HG03045 (cell line): Measurements from ENCODE around the gene SORT1.
A peak's percentile ranks its signal among the peaks of the same experiment; 100 is the strongest.
"Not testable (repeated sequence)": the region's sequence is repeated elsewhere in the genome, so short reads cannot be mapped to it uniquely, and the experiment has no call there.

Source experiments
- ATAC-seq: cut with Tn5 transposase; IDR thresholded peaks from one replicate; pipeline ENCODE4 v1.9.1; 2021; ENCODE audit warnings: mild to moderate bottlenecking, moderate library complexity; ENCODE audit not compliant: unreplicated experiment

The SORT1 gene

DNA sequence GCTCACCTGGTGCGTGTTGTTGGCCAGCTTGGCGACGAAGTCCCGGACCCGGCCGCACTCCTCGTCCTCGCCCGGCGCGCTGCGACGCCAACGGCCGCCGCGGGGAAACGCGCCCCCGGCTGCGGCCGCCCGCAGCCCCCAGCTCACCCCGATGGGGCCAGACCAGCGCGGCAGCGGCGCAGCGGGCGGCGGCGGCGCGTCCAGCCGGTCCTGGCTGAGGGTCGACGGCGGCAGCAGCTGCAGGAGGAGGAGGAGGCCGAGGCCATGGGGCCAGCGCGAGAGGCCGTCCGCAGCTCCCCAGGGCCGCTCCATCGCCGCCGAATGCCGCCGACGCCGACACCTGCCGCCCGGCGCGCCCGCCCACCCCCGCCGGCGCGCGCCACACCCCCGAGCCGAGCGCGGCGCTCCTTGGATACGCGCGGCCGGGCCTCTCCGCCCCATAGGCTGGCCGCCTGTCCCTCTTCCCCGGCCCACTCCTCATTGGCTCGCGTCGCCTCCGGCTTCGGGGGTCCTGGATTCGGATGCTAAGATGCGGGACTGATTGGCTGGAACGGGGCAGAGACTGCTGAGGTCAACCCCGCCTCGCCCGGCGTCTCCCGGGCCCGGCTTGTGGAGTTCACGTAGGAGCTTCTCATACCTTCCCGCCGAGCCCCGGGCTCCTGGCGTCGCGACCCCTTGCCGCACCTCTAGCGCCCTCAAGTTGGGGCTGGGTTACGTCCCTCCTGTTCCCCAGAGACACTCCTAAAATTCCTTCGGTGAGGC lies at the start of gene SORT1:
Gene SORT1 (minus strand): TSS at position 338 of the 762 bp plus-strand sequence. CDS start 26 bp downstream, at position 312.
- ATAC-seq = peak; percentile 80

DNA sequence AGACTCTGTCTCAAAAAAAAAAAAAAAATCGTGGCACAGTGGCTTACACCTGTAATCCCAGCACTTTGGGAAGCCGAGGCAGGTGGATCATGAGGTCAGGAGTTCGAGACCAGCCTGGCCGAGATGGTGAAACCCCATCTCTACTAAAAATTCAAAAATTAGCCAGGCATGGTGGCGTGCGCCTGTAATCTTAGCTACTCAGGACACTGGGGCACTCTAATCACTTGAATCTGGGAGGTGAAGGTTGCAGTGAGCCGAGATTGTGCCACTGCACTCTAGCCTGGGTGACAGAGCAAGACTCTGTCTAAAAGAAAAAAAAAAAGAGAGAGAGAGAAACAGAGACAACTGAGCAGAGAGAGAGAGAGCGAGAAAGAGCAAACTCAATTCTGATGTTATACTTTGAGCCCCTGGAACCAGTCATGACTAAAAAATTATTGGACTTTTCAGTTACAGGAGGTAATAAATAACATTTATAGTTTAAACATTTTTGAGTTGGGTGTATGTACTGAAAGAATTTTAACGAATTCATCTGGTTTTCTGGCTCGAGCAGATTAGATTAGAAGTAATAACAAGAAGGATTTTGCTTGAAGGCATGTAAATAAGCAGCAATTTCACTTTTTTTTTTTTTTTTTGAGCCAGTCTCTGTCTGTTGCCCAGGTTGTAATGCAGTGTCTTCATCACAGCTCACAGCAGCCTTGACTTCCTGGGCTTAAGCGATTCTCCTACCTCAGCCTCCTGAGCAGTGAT lies 48.4 kb upstream of the SORT1 start:
- ATAC-seq = not testable (repeated sequence)

DNA sequence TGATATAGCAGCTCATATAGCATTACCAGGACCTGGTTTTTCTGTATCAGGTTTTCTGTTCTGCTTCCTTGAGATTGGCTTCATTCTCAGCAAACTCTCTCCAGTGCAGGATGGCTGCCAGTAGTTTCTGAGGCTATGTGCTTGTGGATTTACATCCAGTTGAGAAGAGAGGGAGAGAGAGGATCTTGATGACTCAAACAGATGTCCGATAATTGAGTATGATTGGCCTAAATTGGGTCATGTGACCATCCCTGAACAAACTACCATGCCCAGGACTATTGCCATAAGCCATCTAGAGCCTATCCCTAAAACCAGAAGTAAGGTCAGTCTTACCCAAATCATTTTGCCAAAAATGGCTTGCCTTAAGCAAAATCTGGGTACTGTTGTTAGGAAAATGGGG lies 46.6 kb upstream of the SORT1 start:
- ATAC-seq = no peak

DNA sequence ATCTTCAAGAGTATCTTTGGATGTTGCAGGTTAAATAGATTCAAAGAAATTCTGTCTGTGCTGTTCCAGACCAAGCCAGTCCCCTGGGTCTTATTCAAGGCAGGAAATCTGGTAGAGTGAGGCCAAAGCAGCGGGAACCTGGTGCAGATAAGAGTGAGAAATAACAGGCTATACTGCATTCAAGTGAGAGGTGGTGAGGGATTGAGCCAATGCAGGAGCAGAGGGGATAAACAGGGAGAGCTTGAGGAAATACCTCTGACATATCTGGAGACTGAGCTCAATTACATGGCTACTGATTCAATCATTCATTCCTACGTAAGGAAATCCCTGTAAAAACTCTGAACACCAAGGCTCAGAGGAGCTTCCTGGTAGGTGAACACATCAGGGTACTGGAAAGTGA lies 45.8 kb upstream of the SORT1 start:
- ATAC-seq = no peak

DNA sequence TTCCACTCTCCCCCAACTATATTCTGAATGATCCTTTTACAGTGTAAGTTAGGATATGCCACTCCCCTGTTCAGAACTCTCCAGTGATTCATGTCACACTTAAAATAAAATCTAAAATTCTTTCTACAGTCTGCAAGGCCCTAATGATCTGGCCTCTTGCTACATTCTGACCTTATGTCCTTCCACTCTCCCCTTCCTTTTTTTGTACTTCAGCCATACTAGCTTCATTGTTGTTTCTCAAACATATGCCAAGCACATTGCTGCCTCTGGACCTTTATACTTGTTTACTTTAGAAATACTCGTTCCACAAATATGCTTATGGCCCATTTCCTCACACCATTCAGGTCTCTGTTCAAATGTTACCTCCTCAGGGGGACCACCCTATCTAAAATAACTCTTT lies 43.4 kb upstream of the SORT1 start:
- ATAC-seq = no peak

DNA sequence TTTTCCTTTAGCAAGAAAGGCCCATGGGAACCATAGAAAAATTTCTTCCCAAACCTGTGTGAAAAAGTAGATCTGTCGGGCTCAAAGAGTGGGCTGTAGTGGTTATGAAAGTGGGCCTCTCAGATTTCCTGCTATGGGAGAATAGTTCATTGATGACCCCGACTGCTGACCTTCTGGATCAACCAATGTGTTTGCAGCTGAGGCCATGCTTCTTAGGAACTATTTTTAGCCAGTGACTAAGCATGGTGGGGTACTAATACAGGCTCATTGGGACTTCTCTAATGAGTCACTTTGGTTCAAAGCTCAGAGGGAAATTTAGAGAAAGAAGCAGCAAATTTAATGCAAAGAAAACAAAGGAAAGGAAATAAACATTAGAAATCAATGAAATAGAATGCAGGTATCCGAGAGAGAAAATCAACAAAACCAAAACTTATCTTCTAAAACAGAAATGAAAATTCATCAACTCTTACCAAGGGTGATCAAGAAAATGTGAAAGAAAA lies 41.1 kb upstream of the SORT1 start:
- no peak for ATAC-seq

DNA sequence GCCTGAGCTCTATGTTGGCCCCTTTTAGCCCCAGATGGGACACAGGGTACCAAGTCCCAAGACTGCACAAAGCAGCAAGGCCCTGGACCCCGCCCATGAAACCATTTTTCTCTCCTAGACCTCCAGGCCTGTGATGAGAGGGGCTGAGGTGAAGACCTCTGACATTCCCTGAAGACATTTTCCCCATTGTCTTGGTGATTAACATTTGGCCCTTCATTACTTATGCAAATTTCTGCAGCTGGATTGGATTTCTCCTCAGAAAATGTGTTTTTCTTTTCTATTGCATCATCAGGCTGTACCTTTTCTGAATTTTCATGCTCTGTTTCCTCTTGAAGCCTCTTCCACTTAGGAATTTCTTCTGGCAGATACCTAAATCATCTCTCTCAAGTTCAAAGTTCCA lies 36.8 kb upstream of the SORT1 start:
- no peak for ATAC-seq

DNA sequence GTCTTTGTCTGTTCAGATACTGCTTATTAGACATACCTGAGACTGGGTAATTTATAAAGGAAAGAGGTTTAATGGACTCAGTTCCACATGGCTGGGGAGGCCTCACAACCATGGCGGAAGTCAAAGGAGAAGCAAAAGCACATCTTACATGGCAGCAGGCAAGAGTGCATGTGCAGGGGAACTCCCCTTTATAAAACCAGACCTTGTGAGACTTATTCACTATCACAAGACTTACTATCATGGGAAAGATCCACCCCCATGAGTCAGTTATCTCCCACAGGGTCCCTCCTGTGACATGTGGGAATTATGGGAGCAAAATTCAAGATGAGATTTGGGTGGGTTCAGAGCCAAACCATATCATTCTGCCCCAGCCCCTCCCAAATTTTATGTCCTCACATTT lies 35.6 kb upstream of the SORT1 start:
- no peak for ATAC-seq

DNA sequence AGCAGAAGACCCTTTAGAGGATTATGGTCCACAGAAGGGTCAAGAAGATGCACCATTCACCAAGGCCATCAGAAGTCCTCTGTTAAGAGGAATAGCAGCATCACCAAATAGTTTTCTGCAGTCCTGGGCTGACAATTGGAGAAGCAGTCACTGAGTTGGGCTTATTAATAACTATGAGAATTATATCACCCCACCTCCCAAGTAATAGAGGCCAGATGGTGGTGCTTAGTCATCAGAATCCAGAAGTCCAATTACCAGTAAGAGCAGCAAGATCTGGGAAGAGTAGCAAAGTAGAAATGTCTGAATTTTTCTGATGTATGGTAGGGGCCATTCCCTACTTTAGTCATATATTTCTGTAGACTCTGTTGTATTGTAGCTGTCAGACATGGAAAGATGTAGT lies 34.6 kb upstream of the SORT1 start:
- no peak for ATAC-seq

DNA sequence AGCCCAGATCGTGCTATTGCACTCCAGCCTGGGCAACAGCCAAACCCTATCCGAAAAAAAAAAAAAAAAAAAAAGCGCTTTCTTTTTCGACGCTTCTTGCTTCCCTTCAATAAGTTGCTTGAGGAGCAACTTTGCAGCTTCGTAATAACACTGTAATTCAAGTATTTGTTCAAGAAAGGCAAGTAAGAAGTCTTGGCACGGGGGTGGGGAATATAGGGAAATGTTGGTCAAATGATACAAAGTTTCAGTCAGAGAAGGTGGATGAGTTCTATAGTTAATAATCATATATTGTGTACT lies 29.4 kb upstream of the SORT1 start:
- ATAC-seq = no peak

DNA sequence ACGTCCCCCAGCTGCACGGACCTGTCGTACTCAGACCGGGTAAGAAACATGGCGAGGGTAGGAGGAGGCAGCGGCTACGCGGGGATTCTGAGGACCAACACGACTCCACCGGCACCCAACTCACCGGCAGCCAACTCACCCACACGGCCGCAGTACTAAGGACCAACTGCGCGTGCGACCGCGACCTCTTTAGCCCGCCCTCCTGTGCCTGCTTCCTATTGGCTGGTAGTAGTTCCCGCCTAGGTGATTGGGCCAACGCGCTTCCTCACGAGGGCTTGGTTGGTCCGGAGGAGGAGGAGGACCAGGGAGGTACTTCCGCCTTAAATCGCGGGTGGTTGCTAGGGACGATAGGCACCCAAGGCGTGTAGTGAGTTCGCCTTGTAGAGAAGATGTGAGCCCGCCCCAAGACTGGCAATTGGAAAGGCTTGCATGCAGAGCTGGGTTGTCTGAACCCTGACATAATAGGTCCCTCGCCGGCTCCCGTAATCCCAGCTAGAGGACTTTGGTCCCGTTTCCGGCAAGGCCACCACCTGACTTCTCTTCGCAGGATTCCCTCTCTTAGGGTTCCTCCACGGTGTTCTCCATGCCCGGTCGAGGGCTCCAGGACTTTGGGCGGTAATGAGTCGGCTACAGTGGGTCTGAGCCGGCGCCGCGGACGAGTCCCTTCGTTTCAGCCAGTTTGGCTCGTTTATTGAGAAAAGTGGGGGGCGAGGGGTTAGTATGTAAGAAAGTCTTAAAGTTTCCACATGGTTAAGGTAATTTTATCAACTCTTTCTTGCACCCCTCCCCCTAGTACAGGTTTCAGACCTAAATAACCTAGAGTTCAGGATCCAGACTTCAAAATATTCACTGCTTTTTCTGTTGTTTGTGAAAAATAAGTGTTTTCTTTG lies 28.8 kb upstream of the SORT1 start, which contains the start of gene PSMA5:
Gene PSMA5 (minus strand): TSS at position 168 of the 890 bp plus-strand sequence. CDS start 118 bp downstream, at position 50.
- ATAC-seq = peak; percentile 99

DNA sequence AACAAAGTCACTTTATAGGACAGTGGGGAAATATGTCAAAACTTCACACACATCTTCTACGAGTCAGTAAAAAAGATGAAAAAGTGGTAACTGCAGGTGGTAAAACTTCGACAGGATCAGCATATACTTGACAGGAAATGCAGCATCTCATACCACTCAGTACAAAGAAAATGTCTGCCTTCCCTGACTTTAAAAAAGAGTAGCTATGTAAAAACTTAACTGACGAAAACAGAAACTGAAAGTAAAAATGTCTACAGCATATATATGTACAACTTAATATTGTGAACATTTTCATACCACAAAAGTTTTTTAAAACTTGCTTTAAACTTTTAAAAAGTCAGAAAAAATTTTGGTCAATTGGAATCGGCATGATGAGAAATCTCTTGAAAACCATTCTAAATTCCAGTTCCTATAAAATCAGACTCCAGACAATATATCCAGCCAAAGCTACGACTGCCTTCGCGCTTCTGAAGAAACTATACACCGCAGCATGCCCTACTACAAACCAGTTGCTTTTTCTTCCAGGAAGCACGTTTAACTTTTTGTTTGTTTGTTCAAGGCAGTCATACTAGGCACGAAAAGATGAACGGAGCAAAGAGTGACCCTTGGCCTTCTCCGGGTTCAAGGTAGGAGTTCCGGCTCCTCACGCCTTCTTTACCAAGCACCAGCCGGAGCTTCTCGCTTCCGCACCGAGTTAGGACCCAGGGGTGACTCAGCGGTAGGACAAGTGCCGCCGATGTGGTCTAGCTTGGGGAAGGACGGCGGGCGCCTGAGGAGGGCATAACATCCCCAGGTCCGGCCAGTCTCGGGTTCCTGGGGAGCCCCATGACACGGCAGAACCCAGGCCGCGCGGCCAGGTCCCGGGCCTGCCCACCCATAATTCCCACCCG lies 27.9 kb upstream of the SORT1 start:
- peak; percentile 23 for ATAC-seq

DNA sequence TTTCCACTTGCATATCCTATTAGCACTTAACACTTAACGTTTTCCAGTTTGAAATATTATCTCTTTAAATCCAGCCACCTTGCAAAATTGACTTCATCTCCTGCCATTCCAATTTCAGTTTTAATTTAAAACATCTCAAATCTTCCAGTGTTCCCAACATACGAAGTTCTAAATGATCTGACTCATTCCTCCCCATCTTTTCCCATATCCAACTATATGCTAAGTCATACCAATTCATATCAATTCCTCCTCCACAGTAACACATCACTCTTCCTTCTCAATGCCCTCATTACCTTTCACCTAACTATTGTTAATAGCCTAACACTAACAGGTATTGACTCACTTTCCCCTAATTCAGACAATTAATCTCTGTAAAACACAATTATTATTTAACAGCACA lies 25.8 kb upstream of the SORT1 start:
- no peak for ATAC-seq

DNA sequence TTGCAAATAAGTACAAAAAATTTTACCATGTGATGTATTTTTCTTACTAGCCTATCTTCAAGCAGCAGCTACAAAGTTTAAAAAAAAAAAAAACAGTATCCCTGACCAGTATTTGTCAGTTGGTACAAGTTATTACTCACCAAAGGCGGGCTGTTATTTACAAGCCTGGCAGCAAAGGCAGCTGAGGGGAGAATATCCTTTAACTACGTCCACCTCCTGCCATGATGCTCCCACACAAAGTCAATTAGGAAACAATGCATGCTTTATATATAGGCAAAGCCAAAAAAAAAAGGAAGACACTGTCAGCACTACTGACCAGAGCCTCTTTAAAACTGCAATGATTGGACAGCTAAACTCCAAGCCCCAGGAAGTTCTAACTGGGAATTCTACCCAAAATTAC lies 14.8 kb upstream of the SORT1 start:
- ATAC-seq = no peak

DNA sequence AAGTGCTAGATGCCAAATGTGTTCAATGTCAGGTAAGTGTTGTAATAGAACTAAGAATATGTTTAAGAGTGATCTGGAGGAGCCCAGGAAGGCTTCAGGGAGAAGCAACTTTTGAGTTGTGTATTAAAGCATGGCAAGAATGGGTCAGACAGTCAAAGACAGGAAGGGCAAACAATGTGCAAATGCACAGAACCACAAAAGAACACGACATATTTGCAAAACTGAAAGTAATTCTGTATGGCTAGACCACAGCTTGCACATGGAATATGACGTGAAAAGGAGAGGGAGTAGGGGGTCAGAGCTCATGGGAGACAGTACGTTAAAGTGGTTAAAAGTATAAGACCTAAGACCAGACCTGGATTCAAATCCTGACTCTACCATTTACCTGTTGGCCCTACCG lies 7.1 kb upstream of the SORT1 start:
- ATAC-seq = no peak

DNA sequence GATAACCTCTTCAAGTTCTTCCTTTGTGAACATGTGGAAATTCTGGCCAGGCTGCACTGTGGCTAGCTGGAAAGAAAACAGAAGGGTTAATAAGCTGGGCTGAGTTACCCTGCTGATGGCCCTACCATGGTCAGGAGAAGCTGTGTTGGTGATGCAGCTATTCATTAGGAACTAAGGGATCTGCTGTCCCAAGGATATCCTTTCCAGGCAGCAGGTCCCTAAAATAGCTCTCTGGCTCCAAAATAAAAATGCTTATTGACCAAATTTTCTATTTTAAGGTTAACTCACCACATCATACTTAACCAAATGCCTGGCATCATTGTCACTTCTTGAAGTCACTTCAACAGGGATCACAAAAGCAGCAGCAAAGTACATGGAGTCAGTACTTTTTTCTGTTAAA lies 4.3 kb upstream of the SORT1 start:
- ATAC-seq = no peak

DNA sequence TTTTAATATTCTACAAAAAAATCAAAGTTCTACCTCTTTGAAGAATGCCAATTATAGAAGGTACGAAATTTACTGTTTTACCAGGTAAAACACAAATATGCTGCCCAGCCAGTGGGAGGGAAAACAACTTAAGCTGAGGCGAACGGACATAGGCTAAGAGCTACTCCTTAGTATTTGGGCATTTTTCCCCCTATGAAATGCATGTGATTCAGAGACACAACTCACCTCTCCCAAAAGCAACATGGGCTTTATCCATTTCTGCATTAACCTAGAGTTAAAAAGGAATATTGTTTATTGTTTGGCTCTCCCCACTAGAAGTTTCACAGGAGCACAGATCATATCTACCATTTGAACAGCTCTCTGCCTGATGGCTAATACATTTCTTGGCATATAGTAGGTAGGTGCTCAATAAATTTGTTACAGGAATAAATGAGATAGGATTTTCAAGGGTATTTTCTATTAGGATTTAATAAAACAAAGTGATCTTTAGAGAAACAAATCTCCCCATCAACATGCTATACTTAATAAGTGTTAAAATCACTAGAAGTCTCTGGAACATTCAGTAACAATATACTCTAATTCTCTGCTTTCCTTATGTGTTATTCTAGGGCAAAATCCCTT lies 2.4 kb upstream of the SORT1 start:
- ATAC-seq = no peak

DNA sequence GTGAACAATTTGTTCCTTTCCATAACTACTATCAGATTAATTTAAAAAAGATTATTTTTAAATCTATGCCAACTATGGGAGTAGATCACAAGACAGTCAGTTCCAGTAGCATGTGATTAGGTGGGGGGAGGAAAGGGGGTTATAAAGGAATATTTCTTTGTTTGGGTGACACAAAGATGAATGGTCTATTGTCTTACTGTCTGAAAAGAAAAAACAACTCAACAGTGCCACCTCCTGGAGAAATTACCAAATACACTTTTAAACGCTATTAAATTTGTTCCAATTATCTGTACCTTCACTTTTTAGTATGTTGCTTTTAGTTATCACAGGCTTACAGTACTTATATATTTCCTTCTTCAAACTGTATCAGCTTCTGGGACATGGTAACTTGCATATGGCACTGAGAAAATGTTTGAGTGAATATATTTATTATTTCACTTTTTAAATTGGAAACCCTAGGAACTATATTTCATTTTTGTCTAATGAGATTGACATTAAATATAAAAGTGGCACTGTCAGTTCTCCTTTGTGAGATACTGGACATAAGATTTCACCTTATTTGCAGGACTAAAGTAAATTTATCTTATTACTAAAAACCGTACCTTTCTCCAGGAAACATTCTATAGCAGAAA lies 1.7 kb upstream of the SORT1 start:
- ATAC-seq = no peak
